Measurements from ENCODE around the gene TUBA4A. TPM values are rescaled to one million over a fixed set of nuclear protein-coding genes. Genes with fewer than 3 reads are reported as not detected.
A peak's percentile ranks its signal among the peaks of the same experiment; 100 is the strongest.

TUBA4A gene
- total and polyA plus RNA-seq, 10 of the 15 experiments (the other 5 are each of a cell fraction or from before 2014, with no cell fraction given): 58.2 to 325 (median 134) TPM

- in situ Hi-C loops (cut with MboI) (no loop called here), intact Hi-C loops (cut with micrococcal nuclease; ENCODE audit: unreplicated experiment) (no loop called here)
- no TSS peak for BruUV-seq (replicated peaks)
- H2AFZ ChIP-seq (ENCODE audit: control insufficient read depth, low read depth, low read length): no peak overlapping the region
- FAIRE-seq (no peak), ATAC-seq (no peak), DNase-seq (ENCODE audit: low read depth, low spot score) (no peak)
- no peak overlapping the region for H3K9ac ChIP-seq (ENCODE audit: control insufficient read depth, insufficient read depth, low read length)
- H3K79me2 ChIP-seq (ENCODE audit: control insufficient read depth, insufficient read depth, low read length): peaks cover 14% of the 10 kb centered on the region
- H3K27ac ChIP-seq (ENCODE audit: control insufficient read depth, insufficient read depth): no peak overlapping the region
- CTCF ChIA-PET: interaction anchor here (0.6 to 3.2 kb wide), 5 partner anchors 9 to 84 kb away, joined by 3 to 14 read pairs (median 4); no protein-coding TSS in a partner anchor
- SMC1A ChIA-PET (ENCODE audit: uncharacterized antibody, unreplicated experiment): no interaction called here
- POLR2A ChIA-PET: no interaction called here
- peaks cover 0 to 15% of the 10 kb centered on the region in 2 experiments; a peak in 3 of 4 replicates for H3K36me3 ChIP-seq (ENCODE audit: control insufficient read depth in 2 of 2, insufficient read depth in 2 of 2, low read length in 1 of 2)
- RAD21 ChIA-PET (ENCODE audit: unreplicated experiment): no interaction called here
- 91% methylated on average over 6 of the region's 6 CpGs for WGBS (ENCODE audit: insufficient coverage, insufficient replicate concordance, low lambda C conversion rate, missing lambda C conversion rate)
- H3K9me3 ChIP-seq (replicated peaks; ENCODE audit: control insufficient read depth, insufficient read depth, low read length): no peaks in the 10 kb centered on the region
- H3K4me1 ChIP-seq (ENCODE audit: control insufficient read depth, insufficient read depth, low read length): peaks cover 16% of the 10 kb centered on the region
- H3K4me2 ChIP-seq (ENCODE audit: control insufficient read depth, insufficient read depth): no peak overlapping the region
- H3K4me3 ChIP-seq: no peak overlapping the region
- TF ChIP-seq NFXL1 (IDR thresholded peaks at IDR 0.05; ENCODE audit: borderline replicate concordance) (no peak), EZH2 (IDR thresholded peaks at IDR 0.05; ENCODE audit: borderline replicate concordance, control insufficient read depth, low read depth, low read length) (no peak), NR2C2 (IDR thresholded peaks at IDR 0.05; ENCODE audit: borderline replicate concordance, control insufficient read depth, insufficient read length, low read depth) (no peak), WRNIP1 (IDR thresholded peaks at IDR 0.05; ENCODE audit: borderline replicate concordance, low read depth, low read length) (no peak), NRF1 (conservative IDR thresholded peaks at IDR 0.05; ENCODE audit: low read depth, low read length) (no peak), MYB (IDR thresholded peaks at IDR 0.05; ENCODE audit: borderline replicate concordance, low read depth, low read length) (no peak), TBL1XR1 (IDR thresholded peaks at IDR 0.05; ENCODE audit: low read depth, low read length) (no peak), ATF3 (IDR thresholded peaks at IDR 0.05; ENCODE audit: borderline replicate concordance, extremely low read depth, low read depth, low read length) (no peak), POLR2A (IDR thresholded peaks at IDR 0.05; ENCODE audit: low read depth, low read length) (0 out of 2 replicates have a peak, but pooled peaks have one; percentile 21)
- H4K20me1 ChIP-seq (ENCODE audit: control insufficient read depth, insufficient read depth): no peaks in the 10 kb centered on the region; the same call in 1 of the 2 replicates
- H3K27me3 ChIP-seq (replicated peaks in 1 of 2; ENCODE audit: control insufficient read depth in 2 of 2, insufficient read depth in 2 of 2, low read length in 1 of 2): no peaks in the 10 kb centered on the region
These were observed 38.9 kb downstream of the TUBA4A start for GRCh38 chr2:219214786-219215185.

Data from GM12878 (cell line).